ENCODE results near the gene MEF2B.
"Not testable (repeated sequence)": the region's sequence is repeated elsewhere in the genome, so short reads cannot be mapped to it uniquely, and the experiment has no call there.

MEF2B gene

GRCh38 chr19:19135713-19136112, 34.4 kb downstream of the MEF2B start:
- not testable (repeated sequence) for H3K9me3 ChIP-seq (replicated peaks; ENCODE audit: low read length); H3K4me3 ChIP-seq (ENCODE audit: low read length); H3K4me1 ChIP-seq (ENCODE audit: control insufficient read depth, insufficient read depth, low read length); H3K9ac ChIP-seq (ENCODE audit: low read depth, low read length); H3K4me2 ChIP-seq (ENCODE audit: low read length); H3K36me3 ChIP-seq (ENCODE audit: insufficient read depth, low read length); H3K27me3 ChIP-seq (ENCODE audit: control insufficient read depth, insufficient read depth, low read length)

DNA sequence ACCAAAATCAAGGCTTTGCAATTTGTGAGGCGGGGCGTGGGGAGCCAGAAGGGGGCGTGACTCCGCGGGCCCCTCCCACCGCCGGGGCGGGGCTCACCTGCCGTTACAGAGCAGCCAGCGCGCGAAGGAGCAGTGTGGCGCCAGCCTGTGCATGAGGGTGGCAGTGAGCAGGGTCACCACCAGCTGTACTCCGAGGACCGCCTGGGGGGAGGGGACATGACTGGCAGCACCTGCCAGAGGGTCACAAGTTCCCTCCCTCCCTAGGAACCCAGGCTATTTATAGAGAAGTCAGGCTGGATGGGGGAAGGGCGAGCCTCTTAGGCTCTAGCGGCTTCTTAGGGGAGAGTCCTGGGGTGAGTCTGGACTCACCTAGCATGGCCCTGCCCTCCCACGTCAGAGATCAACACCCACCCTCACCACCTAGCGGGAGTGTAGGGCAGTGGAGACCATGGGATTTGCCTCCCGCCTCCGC, 35.3 kb downstream of the MEF2B start:
- Histone ChIP-seq H3K4me3 (ENCODE audit: low read length) (no peak overlapping the region), H3K9ac (ENCODE audit: low read depth, low read length) (no peak overlapping the region), H3K4me1 (ENCODE audit: control insufficient read depth, insufficient read depth, low read length) (peaks cover 8% of the 10 kb centered on the region), H3K4me2 (ENCODE audit: low read length) (no peak overlapping the region), H3K9me3 (replicated peaks; ENCODE audit: low read length) (peaks cover 9% of the 10 kb centered on the region), H3K27me3 (ENCODE audit: control insufficient read depth, insufficient read depth, low read length) (no peaks in the 10 kb centered on the region), H3K36me3 (ENCODE audit: insufficient read depth, low read length) (peaks cover 5% of the 10 kb centered on the region)

- Histone ChIP-seq H3K4me3 (ENCODE audit: low read length) (no peak overlapping the region), H3K9me3 (replicated peaks; ENCODE audit: low read length) (peaks cover 9% of the 10 kb centered on the region), H3K36me3 (ENCODE audit: insufficient read depth, low read length) (peaks cover 5% of the 10 kb centered on the region), H3K9ac (ENCODE audit: low read depth, low read length) (no peak overlapping the region), H3K4me1 (ENCODE audit: control insufficient read depth, insufficient read depth, low read length) (peaks cover 8% of the 10 kb centered on the region), H3K27me3 (ENCODE audit: control insufficient read depth, insufficient read depth, low read length) (no peaks in the 10 kb centered on the region), H3K4me2 (ENCODE audit: low read length) (no peak overlapping the region)
These were observed 36.1 kb downstream of the MEF2B start for GRCh38 chr19:19133985-19134384.

GRCh38 chr19:19132912-19133311, 37.2 kb downstream of the MEF2B start:
- Histone ChIP-seq H3K4me1 (ENCODE audit: control insufficient read depth, insufficient read depth, low read length) (peaks cover 8% of the 10 kb centered on the region), H3K36me3 (ENCODE audit: insufficient read depth, low read length) (peaks cover 5% of the 10 kb centered on the region), H3K27me3 (ENCODE audit: control insufficient read depth, insufficient read depth, low read length) (no peaks in the 10 kb centered on the region), H3K9me3 (replicated peaks; ENCODE audit: low read length) (peaks cover 9% of the 10 kb centered on the region), H3K4me3 (ENCODE audit: low read length) (no peak overlapping the region), H3K9ac (ENCODE audit: low read depth, low read length) (no peak overlapping the region), H3K4me2 (ENCODE audit: low read length) (no peak overlapping the region)

GRCh38 chr19:19131989-19132388, 38.1 kb downstream of the MEF2B start:
- Histone ChIP-seq H3K9ac (ENCODE audit: low read depth, low read length) (no peak overlapping the region), H3K9me3 (replicated peaks; ENCODE audit: low read length) (peaks cover 9% of the 10 kb centered on the region), H3K4me1 (ENCODE audit: control insufficient read depth, insufficient read depth, low read length) (no peaks in the 10 kb centered on the region), H3K27me3 (ENCODE audit: control insufficient read depth, insufficient read depth, low read length) (no peaks in the 10 kb centered on the region), H3K4me2 (ENCODE audit: low read length) (no peak overlapping the region), H3K4me3 (ENCODE audit: low read length) (no peak overlapping the region), H3K36me3 (ENCODE audit: insufficient read depth, low read length) (peaks cover 5% of the 10 kb centered on the region)

GRCh38 chr19:19126102-19126501, 44.0 kb downstream of the MEF2B start:
- H3K9ac ChIP-seq (ENCODE audit: low read depth, low read length) = no peak overlapping the region
- no peaks in the 10 kb centered on the region for H3K27me3 ChIP-seq (ENCODE audit: control insufficient read depth, insufficient read depth, low read length)
- no peak overlapping the region for H3K4me3 ChIP-seq (ENCODE audit: low read length)
- no peaks in the 10 kb centered on the region for H3K4me1 ChIP-seq (ENCODE audit: control insufficient read depth, insufficient read depth, low read length)
- H3K9me3 ChIP-seq (replicated peaks; ENCODE audit: low read length) = no peaks in the 10 kb centered on the region
- H3K36me3 ChIP-seq (ENCODE audit: insufficient read depth, low read length) = no peaks in the 10 kb centered on the region
- H3K4me2 ChIP-seq (ENCODE audit: low read length) = no peak overlapping the region

- Histone ChIP-seq H3K4me3 (ENCODE audit: low read length) (no peak overlapping the region), H3K36me3 (ENCODE audit: insufficient read depth, low read length) (peaks cover 11% of the 10 kb centered on the region), H3K9me3 (replicated peaks; ENCODE audit: low read length) (no peaks in the 10 kb centered on the region), H3K27me3 (ENCODE audit: control insufficient read depth, insufficient read depth, low read length) (no peaks in the 10 kb centered on the region), H3K4me1 (ENCODE audit: control insufficient read depth, insufficient read depth, low read length) (no peaks in the 10 kb centered on the region), H3K4me2 (ENCODE audit: low read length) (no peak overlapping the region), H3K9ac (ENCODE audit: low read depth, low read length) (no peak overlapping the region)
These were observed 46.7 kb downstream of the MEF2B start for GRCh38 chr19:19123386-19123785.

DNA sequence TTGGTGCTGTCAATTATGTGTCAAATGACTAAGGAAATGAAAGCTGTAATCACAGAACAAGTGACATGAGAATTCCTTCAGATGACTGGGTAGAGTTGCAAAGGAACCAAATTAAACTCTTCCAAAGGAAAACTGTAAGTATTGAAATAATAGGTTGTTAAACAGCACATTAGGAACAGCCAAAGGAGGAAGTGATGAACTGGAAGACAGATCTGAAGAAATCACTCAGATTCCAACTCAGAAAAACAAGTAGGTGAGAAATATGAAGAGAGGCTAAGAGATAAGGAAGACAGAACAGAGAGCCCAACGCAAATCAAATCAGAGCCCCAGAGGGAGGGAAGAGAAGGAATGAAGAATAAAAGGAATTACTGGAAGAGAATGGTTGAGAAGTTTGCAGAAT, 47.2 kb downstream of the MEF2B start:
- Histone ChIP-seq H3K4me3 (ENCODE audit: low read length) (no peak overlapping the region), H3K4me2 (ENCODE audit: low read length) (no peak overlapping the region), H3K9me3 (replicated peaks; ENCODE audit: low read length) (no peaks in the 10 kb centered on the region), H3K36me3 (ENCODE audit: insufficient read depth, low read length) (peaks cover 11% of the 10 kb centered on the region), H3K4me1 (ENCODE audit: control insufficient read depth, insufficient read depth, low read length) (no peaks in the 10 kb centered on the region), H3K9ac (ENCODE audit: low read depth, low read length) (no peak overlapping the region), H3K27me3 (ENCODE audit: control insufficient read depth, insufficient read depth, low read length) (no peaks in the 10 kb centered on the region)

- Histone ChIP-seq H3K9ac (ENCODE audit: low read depth, low read length) (no peak overlapping the region), H3K36me3 (ENCODE audit: insufficient read depth, low read length) (peaks cover 11% of the 10 kb centered on the region), H3K4me1 (ENCODE audit: control insufficient read depth, insufficient read depth, low read length) (no peaks in the 10 kb centered on the region), H3K4me2 (ENCODE audit: low read length) (no peak overlapping the region), H3K27me3 (ENCODE audit: control insufficient read depth, insufficient read depth, low read length) (no peaks in the 10 kb centered on the region), H3K4me3 (ENCODE audit: low read length) (no peak overlapping the region), H3K9me3 (replicated peaks; ENCODE audit: low read length) (no peaks in the 10 kb centered on the region)
These were observed 48.7 kb downstream of the MEF2B start for GRCh38 chr19:19121371-19121770.

GRCh38 chr19:19120308-19121231, 49.5 kb downstream of the MEF2B start:
- no peaks in the 10 kb centered on the region for H3K4me1 ChIP-seq (ENCODE audit: control insufficient read depth, insufficient read depth, low read length)
- H3K9ac ChIP-seq (ENCODE audit: low read depth, low read length) = no peak overlapping the region
- H3K4me2 ChIP-seq (ENCODE audit: low read length) = no peak overlapping the region
- H3K4me3 ChIP-seq (ENCODE audit: low read length) = no peak overlapping the region
- H3K27me3 ChIP-seq (ENCODE audit: control insufficient read depth, insufficient read depth, low read length) = no peaks in the 10 kb centered on the region
- peaks cover 11% of the 10 kb centered on the region for H3K36me3 ChIP-seq (ENCODE audit: insufficient read depth, low read length)
- no peaks in the 10 kb centered on the region for H3K9me3 ChIP-seq (replicated peaks; ENCODE audit: low read length)

DNA sequence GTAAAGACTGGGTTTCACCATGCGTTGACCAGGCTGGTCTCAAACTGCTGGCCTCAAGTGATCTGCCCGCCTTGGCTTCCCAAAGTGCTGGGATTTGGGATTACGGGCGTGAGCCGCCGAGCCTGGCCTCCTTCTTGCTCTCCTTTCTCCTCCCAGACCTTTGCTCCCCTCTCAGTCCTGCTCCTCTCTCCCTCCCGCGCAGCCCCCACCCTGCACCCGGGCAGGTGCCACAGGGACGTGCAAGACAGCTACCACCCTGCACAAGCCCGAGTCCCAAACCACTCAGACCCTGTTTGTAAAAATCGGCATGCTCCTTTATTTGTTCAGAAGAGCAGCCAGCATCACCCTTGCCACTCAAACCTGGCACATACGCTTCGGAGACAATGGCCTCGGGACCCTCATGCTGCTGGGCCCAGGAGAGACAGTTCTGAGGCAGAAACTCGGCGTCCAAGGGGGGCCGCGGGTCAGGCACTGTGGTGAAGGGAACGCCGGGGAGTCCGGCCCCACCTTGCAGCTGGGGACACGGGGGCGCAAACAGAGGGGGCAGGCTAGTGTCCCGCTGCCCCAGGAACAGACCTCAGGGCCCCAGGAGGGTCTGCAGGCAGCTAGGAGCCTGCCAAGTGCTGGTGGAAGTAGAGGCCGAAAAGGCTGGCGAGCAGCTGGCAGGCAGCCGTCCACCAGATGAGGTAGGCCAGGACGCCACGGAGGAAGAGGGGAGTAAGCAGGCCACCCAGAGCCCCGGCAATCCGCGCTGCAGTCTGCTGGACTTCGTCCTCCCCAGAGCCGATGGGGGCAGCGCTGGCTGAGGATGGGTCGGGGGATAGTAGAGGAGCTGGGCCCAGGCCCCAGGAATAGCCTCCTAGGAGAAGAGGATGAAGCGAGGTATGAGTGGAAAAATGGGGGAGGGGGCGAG, 50.5 kb downstream of the MEF2B start:
- Histone ChIP-seq H3K36me3 (ENCODE audit: insufficient read depth, low read length) (peaks cover 11% of the 10 kb centered on the region), H3K9ac (ENCODE audit: low read depth, low read length) (no peak overlapping the region), H3K9me3 (replicated peaks; ENCODE audit: low read length) (no peaks in the 10 kb centered on the region), H3K4me1 (ENCODE audit: control insufficient read depth, insufficient read depth, low read length) (no peaks in the 10 kb centered on the region), H3K27me3 (ENCODE audit: control insufficient read depth, insufficient read depth, low read length) (no peaks in the 10 kb centered on the region), H3K4me2 (ENCODE audit: low read length) (no peak overlapping the region), H3K4me3 (ENCODE audit: low read length) (no peak overlapping the region)
